Stimulated activated CD8-positive, alpha-beta memory T cell treated with anti-CD3 and anti-CD28 coated beads, Interleukin-4, amount 100 ng/mL, for 1 hour (primary cell): ENCODE results near the gene APOBEC2.
"Not testable (repeated sequence)": the region's sequence is repeated elsewhere in the genome, so short reads cannot be mapped to it uniquely, and the experiment has no call there.

ENCODE experiments used
- DNase-seq, 2 donors: peaks; one replicate each; pipeline ENCODE4 v3.0.0-alpha.2; 2020; ENCODE audit warnings: low read depth in 2 of 2, low spot score in 1 of 2

Gene APOBEC2

GRCh38 chr6:41053041-41053440 is at the start of gene APOBEC2:
APOBEC2 (plus strand) TSS chr6:41053202; CDS start chr6:41053348, 146 bp downstream.
- no peak for DNase-seq

GRCh38 chr6:41006217-41006616 is 46.8 kb upstream of the APOBEC2 start:
- DNase-seq = peak; percentile 25 to 29

- DNase-seq = not testable (repeated sequence)
Measured at GRCh38 chr6:41006980-41007379, 46.0 kb upstream of the APOBEC2 start.

GRCh38 chr6:41008011-41008410 is 45.0 kb upstream of the APOBEC2 start:
- no peak for DNase-seq

GRCh38 chr6:41009669-41010068 is 43.3 kb upstream of the APOBEC2 start:
- no peak for DNase-seq

GRCh38 chr6:41011673-41012072 is 41.3 kb upstream of the APOBEC2 start:
- no peak for DNase-seq

- no peak for DNase-seq
Measured at GRCh38 chr6:41013466-41014153, 39.4 kb upstream of the APOBEC2 start.

GRCh38 chr6:41014780-41015179 is 38.2 kb upstream of the APOBEC2 start:
- DNase-seq = no peak

GRCh38 chr6:41015860-41016259 is 37.1 kb upstream of the APOBEC2 start:
- not testable (repeated sequence) for DNase-seq

- DNase-seq = no peak
Measured at GRCh38 chr6:41017663-41018062, 35.3 kb upstream of the APOBEC2 start.

- no peak for DNase-seq
Measured at GRCh38 chr6:41021832-41022231, 31.2 kb upstream of the APOBEC2 start.

- no peak for DNase-seq
Measured at GRCh38 chr6:41022294-41022693, 30.7 kb upstream of the APOBEC2 start.

- DNase-seq = no peak
Measured at GRCh38 chr6:41023114-41023513, 29.9 kb upstream of the APOBEC2 start.

GRCh38 chr6:41025966-41026530 is 27.0 kb upstream of the APOBEC2 start:
- DNase-seq = no peak

- DNase-seq = no peak
Measured at GRCh38 chr6:41027241-41027640, 25.8 kb upstream of the APOBEC2 start.

- DNase-seq = peak; percentile 42
Measured at GRCh38 chr6:41027799-41028560, 25.0 kb upstream of the APOBEC2 start.

- DNase-seq = no peak
Measured at GRCh38 chr6:41028561-41029412, 24.2 kb upstream of the APOBEC2 start.

- DNase-seq = no peak
Measured at GRCh38 chr6:41032830-41033229, 20.2 kb upstream of the APOBEC2 start.

- DNase-seq = no peak
Measured at GRCh38 chr6:41033776-41034175, 19.2 kb upstream of the APOBEC2 start.

- DNase-seq = no peak
Measured at GRCh38 chr6:41036186-41036585, 16.8 kb upstream of the APOBEC2 start.

- DNase-seq = no peak
Measured at GRCh38 chr6:41036601-41037000, 16.4 kb upstream of the APOBEC2 start.
